Measurements from ENCODE around the gene NUDT13.
"Not testable (repeated sequence)": the region's sequence is repeated elsewhere in the genome, so short reads cannot be mapped to it uniquely, and the experiment has no call there.

The NUDT13 gene

DNA sequence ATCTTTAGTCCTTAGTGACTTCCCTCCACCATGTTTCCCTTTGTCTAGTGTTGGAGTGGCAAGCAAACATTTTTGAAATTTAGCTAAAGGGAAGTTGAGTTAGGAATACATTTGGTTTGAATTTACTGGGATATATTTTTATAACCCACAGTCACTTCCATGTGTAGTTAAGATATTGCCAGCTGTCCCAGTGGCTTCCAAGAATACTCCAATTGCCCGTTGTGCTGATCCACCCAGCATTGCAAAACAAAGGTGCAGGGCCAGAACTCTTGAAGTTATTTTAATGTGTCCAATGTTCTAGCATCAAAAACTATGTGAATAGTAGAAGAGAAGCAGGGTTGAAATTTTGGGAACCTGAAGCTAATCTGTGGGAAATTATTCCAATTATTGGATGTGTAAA is 11.1 kb upstream of the NUDT13 start:
- no peak for DNase-seq (ENCODE audit: low read depth in 2 of 2)

DNA sequence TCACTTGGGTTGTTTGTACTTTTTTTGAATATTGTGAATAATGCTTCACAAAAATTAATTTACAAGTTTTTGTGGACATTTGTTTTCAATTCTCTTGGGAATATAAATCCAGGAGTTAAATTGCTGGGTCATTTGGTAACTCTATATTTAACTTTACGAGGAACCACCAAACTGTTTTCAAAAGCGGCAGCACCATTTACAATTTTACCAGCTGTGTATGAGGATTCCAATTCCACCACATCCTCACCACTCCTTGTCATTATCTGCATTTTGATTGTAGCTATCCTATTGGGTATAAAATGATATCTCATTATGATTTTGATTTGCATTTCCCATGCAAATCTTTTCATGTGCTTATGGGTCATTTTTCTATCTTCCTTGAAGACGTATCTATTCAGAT is 4.0 kb upstream of the NUDT13 start:
- DNase-seq (ENCODE audit: low read depth in 2 of 2): no peak

GRCh38 chr10:73109248-73109652 is 1.0 kb upstream of the NUDT13 start:
- DNase-seq (ENCODE audit: low read depth in 2 of 2): not testable (repeated sequence)

- DNase-seq (ENCODE audit: low read depth in 2 of 2): not testable (repeated sequence)
Observed at GRCh38 chr10:73112032-73112431, 1.8 kb downstream of the NUDT13 start.

- no peak for DNase-seq (ENCODE audit: low read depth in 2 of 2)
Observed at GRCh38 chr10:73113551-73113950, 3.3 kb downstream of the NUDT13 start.

GRCh38 chr10:73116017-73116416 is 5.8 kb downstream of the NUDT13 start:
- DNase-seq (ENCODE audit: low read depth in 2 of 2): no peak

- DNase-seq (ENCODE audit: low read depth in 2 of 2): no peak
Observed at GRCh38 chr10:73117976-73118743, 7.9 kb downstream of the NUDT13 start.

DNA sequence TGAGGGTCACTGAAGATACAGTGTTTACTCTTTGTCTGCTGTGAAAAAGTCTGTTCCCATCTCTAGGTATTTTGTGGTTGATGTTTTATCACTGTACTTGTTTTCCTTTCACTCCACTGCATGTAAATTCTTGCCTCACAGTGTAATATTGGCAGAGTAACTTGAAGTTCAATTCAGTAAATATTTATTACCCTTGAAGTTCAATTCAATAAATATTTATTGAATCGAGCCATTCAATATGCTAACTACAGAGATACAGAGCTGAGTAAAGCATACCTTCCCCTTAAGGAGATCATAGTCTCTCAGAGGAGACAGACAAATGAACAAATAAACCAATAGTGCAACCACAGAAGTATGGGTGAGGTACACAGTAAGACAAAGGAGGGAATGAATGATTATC is 9.2 kb downstream of the NUDT13 start:
- no peak for DNase-seq (ENCODE audit: low read depth in 2 of 2)

DNA sequence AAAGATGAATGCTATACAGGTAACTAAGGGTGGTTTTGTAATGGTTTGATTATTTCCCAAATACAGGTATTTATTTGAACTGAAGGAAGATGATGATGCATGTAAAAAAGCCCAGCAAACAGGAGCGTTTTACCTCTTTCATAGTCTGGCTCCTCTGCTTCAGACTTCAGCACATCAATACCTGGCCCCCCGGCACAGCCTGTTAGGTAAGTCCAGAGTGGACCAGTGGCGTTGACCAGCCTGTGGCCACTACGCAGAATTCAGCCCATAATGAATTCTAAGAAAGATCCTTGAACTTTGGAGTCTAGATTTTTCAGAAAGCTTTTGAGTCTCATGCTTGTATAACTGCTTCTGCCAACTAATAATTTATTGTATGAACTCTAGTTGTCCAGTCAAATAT is 9.7 kb downstream of the NUDT13 start:
- no peak for DNase-seq (ENCODE audit: low read depth in 2 of 2)

- no peak for DNase-seq (ENCODE audit: low read depth in 2 of 2)
Observed at GRCh38 chr10:73126343-73126742, 16.1 kb downstream of the NUDT13 start.

DNA sequence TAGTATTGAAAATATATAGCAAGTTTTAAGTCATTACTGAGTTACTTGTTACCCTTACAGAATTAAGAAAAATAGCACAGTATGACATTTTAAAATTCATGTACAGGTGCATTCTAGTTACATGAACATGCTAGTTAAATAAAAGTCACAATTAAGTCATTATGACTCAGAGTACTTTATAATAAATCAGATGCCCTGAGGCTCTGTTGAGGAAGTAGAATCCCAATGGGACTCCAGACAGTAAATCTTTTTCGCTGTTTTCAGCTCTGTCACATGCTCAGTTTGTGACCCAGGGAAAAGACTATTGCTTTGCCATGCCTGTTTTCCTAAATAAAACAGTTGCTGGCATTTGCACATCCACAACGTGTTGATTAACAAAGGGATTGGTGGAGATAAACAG is 21.0 kb downstream of the NUDT13 start:
- DNase-seq (ENCODE audit: low read depth in 2 of 2): no peak

DNA sequence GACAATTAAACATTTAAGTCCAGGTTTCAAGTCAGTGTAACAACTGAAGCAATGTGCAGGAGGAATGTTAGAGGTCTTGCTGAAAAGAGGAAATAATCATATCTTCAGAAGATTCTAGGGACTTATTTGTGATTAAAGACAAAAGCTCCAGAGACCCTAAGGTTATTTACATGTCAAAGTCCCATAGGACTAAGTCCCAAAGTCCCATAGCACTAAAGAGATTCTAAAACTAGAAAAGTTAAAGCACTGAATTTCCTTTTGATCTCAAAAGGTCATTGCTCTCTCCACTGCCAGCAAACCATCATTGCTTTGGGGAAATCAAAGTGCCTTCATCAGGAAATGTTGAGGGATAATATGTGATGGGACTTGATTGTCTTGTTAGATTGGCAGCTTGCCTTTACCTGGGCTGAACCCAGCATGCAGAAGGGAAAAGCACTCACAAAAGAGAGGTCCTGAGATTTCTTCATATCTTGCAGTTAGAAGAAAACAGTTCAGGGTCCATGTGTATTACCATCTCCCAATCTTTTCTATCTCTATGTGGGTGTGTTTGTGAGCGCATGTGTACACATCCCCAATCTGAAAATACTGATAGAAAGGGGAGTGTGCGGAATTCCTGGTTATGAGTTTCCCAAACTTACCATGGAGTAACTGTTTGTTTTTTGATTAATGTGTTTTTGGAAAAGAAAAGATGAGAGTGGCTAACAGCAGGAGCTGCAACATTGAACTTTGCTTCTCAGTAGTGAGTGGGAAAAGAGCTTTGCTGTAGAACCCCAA is 21.8 kb downstream of the NUDT13 start:
- no peak for DNase-seq (ENCODE audit: low read depth in 2 of 2)

DNA sequence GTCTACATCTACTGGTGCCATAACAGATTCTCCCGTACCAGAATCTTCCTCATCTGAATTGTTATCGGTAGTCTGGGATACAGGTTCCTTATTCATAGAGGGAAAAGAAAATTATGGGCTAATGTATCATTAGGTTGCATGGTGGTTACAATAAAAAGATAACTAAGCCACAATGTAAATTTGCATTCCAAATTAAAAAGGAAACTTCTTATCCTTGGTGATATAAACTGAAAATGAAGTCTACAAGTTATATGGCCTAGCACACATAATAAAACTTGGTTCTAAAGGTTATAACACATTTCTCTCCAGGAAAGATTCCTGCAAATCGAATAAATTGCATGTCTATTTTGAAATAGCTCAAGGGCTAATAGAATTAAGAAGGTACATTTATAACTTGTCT is 24.5 kb downstream of the NUDT13 start:
- no peak for DNase-seq (ENCODE audit: low read depth in 2 of 2)

GRCh38 chr10:73136627-73137026 is 26.4 kb downstream of the NUDT13 start:
- DNase-seq (ENCODE audit: low read depth in 2 of 2): no peak

- no peak for DNase-seq (ENCODE audit: low read depth in 2 of 2)
Observed at GRCh38 chr10:73139251-73139650, 29.0 kb downstream of the NUDT13 start.

DNA sequence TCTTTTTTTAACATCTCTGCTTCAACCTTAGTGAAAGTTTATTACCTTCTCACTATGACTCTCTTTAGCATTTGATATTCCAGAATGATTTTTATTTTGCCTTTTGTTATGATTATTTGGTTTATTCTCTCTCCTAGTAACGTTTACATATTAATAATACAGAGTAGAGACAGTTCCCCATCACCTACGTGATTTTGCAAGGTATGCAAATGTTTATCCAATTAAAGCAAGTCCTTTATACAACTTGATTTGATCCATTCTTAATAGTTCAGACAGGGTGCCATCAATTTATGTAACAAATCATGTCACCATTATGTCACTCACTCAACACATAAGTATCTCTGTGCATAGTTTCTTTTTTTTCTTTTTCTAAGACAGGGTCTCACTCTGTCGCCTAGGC is 31.3 kb downstream of the NUDT13 start:
- no peak for DNase-seq (ENCODE audit: low read depth in 2 of 2)

DNA sequence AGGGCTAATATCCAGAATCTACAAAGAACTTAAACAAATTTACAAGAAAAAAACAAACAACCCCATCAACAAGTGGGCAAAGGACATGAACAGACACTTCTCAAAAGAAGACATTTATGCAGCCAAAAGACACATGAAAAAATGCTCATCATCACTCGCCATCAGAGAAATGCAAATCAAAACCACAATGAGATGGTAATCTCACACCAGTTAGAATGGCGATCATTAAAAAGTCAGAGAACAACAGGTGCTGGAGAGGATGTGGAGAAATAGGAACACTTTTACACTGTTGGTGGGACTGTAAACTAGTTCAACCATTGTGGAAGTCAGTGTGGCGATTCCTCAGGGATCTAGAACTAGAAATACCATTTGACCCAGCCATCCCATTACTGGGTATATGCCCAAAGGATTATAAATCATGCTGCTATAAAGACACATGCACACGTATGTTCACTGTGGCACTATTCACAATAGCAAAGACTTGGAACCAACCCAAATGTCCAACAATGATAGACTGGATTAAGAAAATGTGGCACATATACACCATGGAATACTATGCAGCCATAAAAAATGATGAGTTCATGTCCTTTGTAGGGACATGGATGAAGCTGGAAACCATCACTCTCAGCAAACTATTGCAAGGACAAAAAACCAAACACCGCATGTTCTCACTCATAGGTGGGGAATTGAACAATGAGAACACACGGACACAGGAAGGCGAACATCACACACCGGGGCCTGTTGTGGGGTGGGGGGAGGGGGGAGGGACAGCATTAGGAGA is 40.6 kb downstream of the NUDT13 start:
- DNase-seq (ENCODE audit: low read depth in 2 of 2): not testable (repeated sequence)

DNA sequence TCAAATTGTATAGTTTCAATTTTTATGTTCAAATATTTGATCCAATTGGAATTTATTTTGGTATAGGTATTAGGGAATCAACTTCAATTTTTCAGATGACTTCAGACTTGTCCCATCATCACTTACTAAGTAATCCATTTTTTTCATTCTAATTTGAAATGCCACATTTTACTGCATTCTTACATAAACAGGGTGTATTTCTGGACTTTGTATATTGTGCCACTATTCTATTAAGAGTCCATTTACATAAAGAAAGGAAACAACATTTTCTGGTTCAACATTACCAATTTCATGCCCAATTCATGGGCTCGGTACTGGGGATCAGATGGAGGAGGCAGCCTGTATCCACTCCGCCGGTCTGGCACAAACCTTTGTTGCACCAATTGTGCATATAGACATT is 41.8 kb downstream of the NUDT13 start:
- DNase-seq (ENCODE audit: low read depth in 2 of 2): no peak

DNA sequence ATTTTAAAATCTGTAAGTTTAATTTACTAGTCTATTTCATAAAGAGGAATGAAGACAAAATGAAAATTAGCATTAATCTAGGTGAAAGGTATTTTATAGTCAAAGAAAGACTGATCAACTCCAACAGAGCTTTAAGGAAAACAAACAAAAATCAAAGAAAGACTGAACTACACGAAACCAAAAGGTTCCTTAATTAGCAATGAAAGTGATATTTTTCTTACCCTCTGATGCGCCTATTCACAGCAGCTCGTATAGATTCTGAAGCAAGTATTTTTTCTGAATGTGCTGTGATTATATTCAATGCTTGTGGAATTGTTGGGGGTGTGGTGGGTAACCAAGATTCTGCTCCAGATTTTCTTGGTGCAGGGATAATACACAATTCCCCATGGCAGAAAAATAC is 45.8 kb downstream of the NUDT13 start:
- DNase-seq (ENCODE audit: low read depth in 2 of 2): no peak

- peak; percentile 19 to 30 for DNase-seq (ENCODE audit: low read depth in 2 of 2)
Observed at GRCh38 chr10:73159038-73159648, 48.9 kb downstream of the NUDT13 start.

DNA sequence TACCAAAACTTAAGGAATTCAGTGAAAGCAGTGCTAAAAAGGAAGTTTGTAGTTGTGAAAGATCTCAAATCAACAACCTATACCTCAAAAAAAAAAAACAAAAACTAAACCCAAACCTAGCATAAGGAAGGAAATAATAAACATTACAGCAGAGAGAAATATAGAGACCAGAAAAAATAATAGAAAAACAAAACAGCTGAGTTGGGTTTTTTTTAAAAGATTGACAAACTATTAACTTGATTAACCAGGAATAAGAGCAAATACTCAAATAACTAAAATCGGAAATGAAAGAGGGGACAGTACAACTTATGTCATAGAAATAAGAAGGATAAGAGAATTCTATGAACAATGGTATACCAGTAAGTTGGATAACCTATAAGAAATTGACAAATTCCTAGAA is 50.8 kb downstream of the NUDT13 start:
- DNase-seq (ENCODE audit: low read depth in 2 of 2): no peak

GRCh38 chr10:73161662-73162061 is 51.4 kb downstream of the NUDT13 start:
- no peak for DNase-seq (ENCODE audit: low read depth in 2 of 2)
